SK-MEL-5 (cell line): ENCODE data around the gene KDM2B. TPM values are rescaled to one million over a fixed set of nuclear protein-coding genes. Genes with fewer than 3 reads are reported as not detected.
"Not testable (repeated sequence)": the region's sequence is repeated elsewhere in the genome, so short reads cannot be mapped to it uniquely, and the experiment has no call there.

Experiments
- DNase-seq: peaks from one replicate; pipeline ENCODE4 v3.0.0-alpha.2; 2016; ENCODE audit warnings: low read depth, low spot score
- in situ Hi-C: cut with HindIII; loops from 2 replicates; pipeline ENCODE4 v1.10.0; 2016; ENCODE audit warnings: low sequenced_read_pairs, high pct_unique_total_duplicates, low pct_unique_long_range_greater_than_20kb
- total RNA-seq: library from RNA; depleted of rRNA; stranded (reverse); fragments of >200 nt; shearing (Covaris generic); gene quantifications from 2 replicates; pipeline ENCODE4 v1.2.3, GENCODE V29; 2014

The KDM2B gene
- total RNA-seq, 1 experiment from 2014 or later: 24.4 TPM

GRCh38 chr12:121595520-121595919 lies 14.7 kb upstream of the KDM2B start:
- in situ Hi-C loops: no loop called here
- no peak for DNase-seq

DNA sequence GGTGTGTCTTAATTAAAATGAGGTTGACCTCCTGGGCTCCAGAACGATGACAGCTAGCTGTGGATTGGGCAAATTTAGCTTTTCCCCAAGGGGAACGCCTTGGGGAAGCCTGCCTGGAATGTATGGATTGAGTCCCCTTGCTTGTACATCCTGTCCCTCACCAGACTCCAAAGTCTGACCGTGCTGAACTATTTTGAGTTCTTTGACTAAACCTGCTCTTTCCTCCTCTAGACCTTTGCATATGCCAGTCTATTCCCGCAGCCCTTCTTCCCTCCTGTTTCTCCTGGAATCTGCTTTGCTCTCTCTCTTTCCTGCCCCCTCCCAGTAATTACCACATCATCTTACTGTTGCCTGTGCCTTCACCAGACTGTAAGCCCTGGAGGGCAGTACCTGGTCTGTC lies 11.5 kb upstream of the KDM2B start:
- DNase-seq: no peak
- in situ Hi-C loops: no loop called here

GRCh38 chr12:121590476-121591143 lies 9.8 kb upstream of the KDM2B start:
- in situ Hi-C loops: no loop called here
- DNase-seq: no peak

GRCh38 chr12:121584885-121585284 lies 4.1 kb upstream of the KDM2B start:
- in situ Hi-C loops, DNase-seq: not testable (repeated sequence)

DNA sequence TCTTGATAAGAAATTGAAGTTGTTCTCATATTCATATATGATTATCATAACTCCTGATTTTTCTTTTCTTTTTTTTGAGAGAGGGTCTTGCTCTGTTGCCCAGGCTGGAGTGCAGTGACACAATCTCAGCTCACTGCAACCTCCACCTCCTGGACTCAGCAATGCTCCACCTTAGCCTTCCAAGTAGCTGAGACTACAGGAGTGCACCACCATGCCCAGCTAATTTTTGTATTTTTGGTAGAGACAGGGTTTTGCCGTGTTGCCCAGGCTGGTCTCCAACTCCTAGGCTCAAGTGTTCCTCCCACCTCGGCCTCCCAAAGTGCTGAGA lies 2.5 kb upstream of the KDM2B start:
- DNase-seq, in situ Hi-C loops: not testable (repeated sequence)

- peak; percentile 76 for DNase-seq
- in situ Hi-C loops: no loop called here
Observed at GRCh38 chr12:121582583-121583333, 1.9 kb upstream of the KDM2B start.

DNA sequence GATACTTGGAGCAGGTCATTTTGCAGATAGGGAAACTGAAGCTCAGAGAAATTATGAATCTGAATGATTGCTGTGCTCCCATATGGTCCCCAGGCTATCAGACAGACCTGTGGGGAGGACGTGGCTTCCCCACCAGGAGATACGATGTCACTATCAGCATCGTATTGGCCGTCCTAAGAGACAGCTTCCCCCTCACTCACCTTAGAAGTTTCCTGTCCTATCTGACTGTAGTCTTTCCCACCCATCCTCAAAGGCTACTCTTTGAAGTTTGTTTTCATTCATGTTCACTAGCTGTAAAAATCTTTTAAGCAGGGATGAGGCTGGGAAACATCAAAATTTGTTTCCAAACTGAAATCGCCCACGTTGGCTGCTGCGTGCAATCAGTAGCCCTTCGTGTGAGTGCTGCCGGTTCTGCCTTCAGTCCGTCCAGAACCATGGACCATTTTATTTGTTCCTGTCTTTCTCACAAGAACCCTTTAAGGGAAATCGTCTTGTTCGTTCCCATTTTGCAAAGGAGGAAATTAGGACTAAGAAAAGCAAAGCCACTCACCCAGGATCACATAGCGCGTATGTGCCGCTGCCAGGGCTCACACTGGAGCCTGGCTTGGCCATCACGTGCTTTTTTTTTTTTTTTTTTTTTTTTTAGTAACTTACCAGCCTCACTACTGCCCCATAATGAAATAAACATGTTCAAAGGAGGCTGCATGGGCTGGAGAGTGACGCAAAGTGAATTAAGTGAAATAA lies 1.0 kb upstream of the KDM2B start:
- DNase-seq: peak; percentile 41
- in situ Hi-C loops: no loop called here

- peak; percentile 80 for DNase-seq
- in situ Hi-C loops: no loop called here
Observed at GRCh38 chr12:121579981-121580868, 598 bp downstream of the KDM2B start.

GRCh38 chr12:121579190-121579791 lies 1.5 kb downstream of the KDM2B start:
- no peak for DNase-seq
- in situ Hi-C loops: no loop called here

GRCh38 chr12:121578230-121579189 lies 2.3 kb downstream of the KDM2B start:
- no peak for DNase-seq
- in situ Hi-C loops: no loop called here

GRCh38 chr12:121577443-121578180 lies 3.2 kb downstream of the KDM2B start:
- in situ Hi-C loops: no loop called here
- DNase-seq: no peak

GRCh38 chr12:121576851-121577391 lies 3.9 kb downstream of the KDM2B start:
- DNase-seq: peak; percentile 22
- in situ Hi-C loops: no loop called here

- no peak for DNase-seq
- in situ Hi-C loops: no loop called here
Observed at GRCh38 chr12:121575952-121576625, 4.7 kb downstream of the KDM2B start.

GRCh38 chr12:121575051-121575450 lies 5.8 kb downstream of the KDM2B start:
- in situ Hi-C loops: no loop called here

GRCh38 chr12:121574025-121574424 lies 6.8 kb downstream of the KDM2B start:
- in situ Hi-C loops: no loop called here
- DNase-seq: no peak

More at GRCh38 chr12:121575051-121575450, 5.8 kb downstream of the KDM2B start:
- no peak for DNase-seq
